Hypothalamus (tissue), 51 donors: ENCODE data around the gene NPHS1.
"Not testable (repeated sequence)": the region's sequence is repeated elsewhere in the genome, so short reads cannot be mapped to it uniquely, and the experiment has no call there.

Experiments used
- DNase-seq, 51 donors: peaks; one replicate each; lab custom pipeline; 2025; lab: John Stamatoyannopoulos, UW

Gene NPHS1, protein sequence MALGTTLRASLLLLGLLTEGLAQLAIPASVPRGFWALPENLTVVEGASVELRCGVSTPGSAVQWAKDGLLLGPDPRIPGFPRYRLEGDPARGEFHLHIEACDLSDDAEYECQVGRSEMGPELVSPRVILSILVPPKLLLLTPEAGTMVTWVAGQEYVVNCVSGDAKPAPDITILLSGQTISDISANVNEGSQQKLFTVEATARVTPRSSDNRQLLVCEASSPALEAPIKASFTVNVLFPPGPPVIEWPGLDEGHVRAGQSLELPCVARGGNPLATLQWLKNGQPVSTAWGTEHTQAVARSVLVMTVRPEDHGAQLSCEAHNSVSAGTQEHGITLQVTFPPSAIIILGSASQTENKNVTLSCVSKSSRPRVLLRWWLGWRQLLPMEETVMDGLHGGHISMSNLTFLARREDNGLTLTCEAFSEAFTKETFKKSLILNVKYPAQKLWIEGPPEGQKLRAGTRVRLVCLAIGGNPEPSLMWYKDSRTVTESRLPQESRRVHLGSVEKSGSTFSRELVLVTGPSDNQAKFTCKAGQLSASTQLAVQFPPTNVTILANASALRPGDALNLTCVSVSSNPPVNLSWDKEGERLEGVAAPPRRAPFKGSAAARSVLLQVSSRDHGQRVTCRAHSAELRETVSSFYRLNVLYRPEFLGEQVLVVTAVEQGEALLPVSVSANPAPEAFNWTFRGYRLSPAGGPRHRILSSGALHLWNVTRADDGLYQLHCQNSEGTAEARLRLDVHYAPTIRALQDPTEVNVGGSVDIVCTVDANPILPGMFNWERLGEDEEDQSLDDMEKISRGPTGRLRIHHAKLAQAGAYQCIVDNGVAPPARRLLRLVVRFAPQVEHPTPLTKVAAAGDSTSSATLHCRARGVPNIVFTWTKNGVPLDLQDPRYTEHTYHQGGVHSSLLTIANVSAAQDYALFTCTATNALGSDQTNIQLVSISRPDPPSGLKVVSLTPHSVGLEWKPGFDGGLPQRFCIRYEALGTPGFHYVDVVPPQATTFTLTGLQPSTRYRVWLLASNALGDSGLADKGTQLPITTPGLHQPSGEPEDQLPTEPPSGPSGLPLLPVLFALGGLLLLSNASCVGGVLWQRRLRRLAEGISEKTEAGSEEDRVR (N-terminal part only)

DNA sequence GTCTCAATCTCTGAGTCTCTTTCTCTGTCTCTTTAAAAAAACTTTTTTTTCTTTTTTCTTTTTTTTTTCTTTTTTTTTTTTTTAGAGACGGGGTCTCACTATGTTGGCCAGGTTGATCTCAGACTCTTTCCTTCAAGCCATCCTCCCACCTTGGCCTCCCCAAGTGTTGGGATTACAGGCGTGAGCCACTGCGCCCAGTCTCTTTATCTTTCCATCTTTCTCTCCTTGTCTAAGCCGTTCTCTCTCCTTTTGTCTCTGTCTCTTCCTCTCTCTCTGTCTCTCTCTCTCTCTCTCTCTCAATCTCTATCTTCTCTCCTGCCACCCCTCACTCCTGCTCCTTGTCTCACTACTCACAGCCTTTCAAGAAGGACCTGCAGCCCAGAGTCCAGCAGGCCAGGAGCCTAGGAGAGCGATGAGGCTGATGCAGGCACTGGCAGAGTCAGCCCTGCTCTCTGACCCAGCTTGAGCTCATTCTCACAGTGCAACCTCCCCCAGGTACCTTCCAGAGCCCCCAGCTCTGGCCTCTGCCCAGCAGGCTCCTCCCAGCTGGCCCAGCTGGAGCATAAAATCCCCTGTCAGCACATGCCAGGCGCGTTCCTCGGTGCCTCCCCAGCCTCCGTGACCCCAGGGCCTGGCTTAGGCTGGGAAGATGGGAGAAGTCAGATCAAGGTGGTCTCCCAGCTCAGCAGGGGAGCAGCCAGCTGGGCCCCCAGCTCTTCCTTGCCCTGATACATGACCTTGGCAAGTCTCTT lies at the start of gene NPHS1:
Gene NPHS1 (minus strand): TSS at position 476 of the 752 bp plus-strand sequence. CDS start 667 bp downstream, outside the sequence.
- no peak for DNase-seq

DNA sequence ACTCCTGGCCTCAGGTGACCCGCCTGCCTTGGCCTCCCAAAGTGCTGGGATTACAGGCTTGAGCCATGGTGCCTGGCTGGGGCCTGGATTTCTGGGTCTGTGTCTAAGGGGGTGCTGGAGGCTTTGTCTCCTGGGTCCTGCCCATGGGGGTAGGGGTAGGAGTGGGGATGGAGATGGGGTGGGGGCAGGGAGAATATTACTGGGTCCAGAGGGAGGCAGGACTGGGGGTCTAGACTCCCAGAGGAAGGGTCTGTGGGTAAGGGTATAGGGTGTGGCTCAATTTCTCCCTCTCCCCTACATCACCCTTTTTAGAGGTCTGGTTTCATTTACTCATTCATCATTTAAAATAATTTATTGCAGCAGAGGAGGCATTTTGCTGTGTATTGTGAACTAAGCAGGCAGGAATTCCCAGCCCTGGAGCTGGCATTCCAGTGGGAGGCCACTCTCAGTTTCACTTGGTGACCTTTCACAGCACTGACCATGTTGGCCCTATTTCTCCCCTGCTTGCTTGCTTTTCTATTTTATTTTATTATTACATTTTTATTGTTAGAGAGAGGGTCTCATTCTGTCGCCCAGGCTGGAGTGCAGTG lies 48.8 kb upstream of the NPHS1 start:
- DNase-seq, result no peak

DNA sequence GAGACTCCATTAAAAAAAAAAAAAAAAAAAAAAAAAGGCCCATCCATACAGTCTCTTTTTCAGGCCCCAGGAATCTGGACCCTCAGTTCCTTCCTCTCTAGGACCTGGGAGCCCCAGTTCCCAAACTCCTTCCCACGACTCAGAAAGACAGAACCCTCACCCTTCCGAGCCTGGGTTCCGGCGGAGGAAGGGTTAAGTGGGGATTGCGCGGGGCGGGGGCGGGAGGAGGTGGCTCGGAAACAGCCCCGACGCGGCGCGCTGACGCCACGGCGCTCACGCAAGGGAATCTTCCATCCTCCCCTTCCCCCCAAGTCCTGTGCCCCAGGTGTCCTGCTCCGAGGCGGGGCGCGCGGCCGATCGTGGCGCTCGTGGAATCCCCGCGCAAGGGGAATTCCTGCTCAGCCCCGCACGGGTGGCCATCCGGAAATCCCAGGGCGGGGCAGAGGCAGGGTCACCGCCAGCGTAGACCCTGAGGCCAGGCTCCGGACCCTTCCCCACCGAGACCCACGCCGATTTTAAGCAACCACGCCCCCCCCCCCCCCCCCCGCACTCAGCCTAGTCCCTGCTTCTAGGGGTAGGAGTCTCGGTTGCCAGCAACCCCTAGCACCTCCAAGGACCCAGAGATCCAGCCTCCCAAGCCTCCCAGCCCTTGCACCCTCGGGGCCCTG lies 47.4 kb upstream of the NPHS1 start:
- peak in 45 of 51 donors; percentile 20 to 78 (median 56) for DNase-seq

DNA sequence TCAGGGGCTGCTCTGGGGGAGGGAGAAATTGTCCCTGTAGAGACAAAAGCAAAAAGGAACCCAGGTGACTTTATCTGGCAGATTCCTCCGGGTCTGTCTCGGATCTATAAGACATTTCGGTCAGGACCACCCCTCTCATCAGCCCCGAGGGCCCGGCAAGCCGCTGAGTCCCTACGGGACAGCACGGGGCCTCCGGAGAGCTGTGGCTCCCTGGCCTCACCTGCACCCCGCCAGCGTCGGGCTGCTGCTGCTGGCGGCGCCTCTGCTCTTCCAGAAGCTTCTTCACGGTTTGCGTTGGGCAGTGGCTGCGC lies 46.1 kb upstream of the NPHS1 start:
- DNase-seq, result peak in 1 of 51 donors; percentile 40

DNA sequence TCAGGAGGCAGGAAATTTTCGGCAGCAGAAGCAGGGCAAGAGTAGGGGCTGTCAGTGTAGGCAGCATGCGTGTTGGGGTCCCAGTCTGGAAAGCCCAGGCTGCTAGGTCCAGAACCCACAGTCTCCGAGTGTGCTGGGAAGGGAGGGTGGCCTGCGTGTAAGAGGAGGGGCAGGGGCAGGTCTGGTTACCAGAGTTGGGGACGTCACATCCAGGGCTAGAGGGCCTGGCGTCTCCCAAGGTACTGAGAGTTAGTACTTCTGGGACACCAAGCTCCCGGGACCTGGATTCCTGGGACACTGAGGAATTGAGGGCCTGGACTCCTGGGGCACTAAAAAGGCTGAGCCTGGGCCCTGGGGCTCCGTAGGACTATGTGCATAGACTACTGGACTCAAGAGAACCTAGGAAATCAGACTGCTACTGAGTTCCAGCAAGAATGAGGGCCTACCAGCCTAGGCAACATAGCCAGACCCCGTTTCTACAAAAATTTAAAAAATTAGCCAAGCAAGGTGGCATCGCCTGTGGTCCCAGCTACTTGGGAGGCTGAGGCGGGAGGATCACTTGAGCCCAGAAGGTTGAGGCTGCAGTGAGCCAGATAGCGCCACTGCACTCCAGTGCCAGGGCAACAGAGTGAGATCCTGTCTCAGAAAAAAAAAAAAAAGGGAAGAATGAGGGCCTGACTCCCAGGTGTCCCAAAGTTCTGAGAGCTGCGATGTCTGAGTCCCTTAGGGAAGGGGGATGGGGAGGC lies 45.6 kb upstream of the NPHS1 start:
- DNase-seq, result no peak

DNA sequence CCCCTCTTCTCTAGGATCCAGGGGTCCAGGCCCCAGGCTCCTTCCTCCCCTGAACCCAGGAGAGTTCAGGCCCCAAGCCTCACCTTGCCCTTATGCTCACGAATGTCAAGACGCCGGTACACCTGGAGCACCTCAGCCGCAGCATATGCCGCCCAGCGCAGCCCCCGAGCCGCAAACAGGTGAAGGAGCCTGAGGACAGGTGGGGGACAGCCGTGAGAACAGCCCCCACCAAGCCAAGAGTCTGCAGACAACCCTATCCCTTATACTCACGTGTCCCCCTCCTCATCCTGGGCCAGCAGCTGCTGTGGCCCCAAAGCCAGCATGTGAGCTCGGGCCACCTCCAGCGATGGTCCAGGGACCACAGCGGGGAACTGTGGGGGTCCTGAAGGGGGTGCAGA lies 44.3 kb upstream of the NPHS1 start:
- DNase-seq, result no peak

DNA sequence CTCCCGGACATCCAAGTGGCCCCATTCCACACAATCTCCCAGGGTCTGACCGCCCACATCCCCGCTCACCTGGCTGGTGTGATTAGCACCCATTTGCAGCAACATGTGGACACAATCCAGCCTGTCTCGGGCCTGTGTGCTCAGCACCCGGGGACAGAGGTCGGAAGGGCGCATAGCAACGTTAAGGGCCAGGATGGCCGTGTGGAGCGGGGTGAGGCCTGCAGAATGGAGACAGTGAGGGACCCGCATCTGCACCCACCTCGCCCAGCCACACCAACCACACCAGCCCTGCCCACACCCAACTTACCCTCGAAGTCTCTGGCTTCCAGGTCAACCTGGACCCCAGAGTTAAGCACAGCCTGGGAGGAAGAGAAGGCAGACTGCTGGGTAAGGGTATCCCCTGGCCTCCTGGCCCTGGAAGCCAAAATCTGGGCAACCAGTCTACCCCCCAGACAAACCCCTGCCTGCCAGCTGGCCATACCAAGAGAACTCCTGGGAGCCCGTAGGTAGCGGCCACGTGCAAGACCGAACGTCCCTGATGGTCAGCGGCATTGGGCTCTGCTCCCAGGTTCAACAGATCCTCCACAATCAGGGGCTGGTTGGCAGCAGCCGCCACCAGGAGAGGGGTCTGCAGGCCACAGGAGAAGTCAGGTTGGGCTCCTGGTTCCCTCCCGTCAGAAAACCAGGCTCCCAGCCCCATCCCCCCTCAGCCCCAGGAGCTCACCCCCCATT lies 43.8 kb upstream of the NPHS1 start:
- no peak for DNase-seq

DNA sequence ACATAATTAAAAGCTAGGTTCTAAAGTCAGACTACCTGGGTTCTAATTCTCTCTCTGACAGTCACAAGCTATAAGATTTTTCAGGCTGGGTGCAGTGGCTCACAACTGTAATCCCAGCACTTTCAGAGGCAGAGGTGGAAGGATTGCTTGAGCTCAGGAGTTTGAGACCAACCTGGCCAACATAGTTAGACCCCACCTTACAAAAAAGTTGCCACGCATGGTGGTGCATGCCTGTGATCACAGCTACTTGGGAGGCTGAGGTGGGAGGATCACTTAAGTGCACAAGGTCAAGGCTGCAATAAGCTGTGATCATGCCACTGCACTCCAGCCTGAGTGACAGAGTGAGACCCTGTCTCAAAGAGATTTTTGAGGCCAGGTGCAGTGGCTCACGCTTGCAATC lies 42.0 kb upstream of the NPHS1 start:
- no peak for DNase-seq

DNA sequence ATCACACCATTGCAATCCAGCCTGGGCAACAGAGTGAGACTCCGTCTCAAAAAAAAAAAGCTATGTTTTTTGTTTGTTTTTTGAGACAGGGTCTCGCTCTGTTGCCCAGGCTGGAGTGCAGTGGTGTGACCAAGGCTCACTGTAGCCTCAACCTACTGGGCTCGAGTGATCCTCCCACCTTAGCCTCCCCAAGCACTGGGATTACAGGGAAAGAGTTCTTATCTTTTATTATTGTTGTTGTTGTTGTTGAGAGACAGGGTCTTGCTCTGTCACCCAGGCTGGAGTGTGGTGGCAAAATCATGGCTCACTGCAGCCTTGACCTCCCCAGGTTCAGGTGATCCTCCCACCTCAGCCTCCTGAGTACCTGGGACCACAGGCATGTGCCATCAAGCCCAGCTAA lies 39.5 kb upstream of the NPHS1 start:
- not testable (repeated sequence) for DNase-seq

DNA sequence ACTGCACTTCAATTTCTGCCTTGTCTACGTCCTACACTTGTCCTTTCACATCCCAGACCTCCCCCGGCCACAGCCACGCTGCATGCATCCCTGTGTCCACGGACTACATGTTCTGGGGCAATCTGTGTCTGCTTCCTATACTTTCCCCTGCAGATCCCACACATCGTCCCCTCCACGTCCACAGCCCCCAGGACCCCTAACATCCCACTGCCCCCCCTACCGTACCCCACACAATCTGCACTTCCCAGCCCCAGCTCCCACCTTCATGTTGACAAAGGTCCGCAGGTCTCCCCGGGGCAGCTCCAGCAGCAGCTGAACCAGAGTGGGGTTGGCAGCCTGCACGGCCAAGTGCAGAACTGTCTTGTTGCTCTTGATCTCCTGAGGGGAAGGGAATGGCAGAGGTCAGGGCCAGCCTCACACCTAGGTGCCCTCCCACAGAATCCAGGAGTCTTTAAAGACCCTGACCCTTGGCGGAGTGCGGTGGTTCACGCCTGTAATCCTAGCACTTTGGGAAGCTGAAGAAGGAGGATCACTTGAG lies 37.9 kb upstream of the NPHS1 start:
- no peak for DNase-seq

DNA sequence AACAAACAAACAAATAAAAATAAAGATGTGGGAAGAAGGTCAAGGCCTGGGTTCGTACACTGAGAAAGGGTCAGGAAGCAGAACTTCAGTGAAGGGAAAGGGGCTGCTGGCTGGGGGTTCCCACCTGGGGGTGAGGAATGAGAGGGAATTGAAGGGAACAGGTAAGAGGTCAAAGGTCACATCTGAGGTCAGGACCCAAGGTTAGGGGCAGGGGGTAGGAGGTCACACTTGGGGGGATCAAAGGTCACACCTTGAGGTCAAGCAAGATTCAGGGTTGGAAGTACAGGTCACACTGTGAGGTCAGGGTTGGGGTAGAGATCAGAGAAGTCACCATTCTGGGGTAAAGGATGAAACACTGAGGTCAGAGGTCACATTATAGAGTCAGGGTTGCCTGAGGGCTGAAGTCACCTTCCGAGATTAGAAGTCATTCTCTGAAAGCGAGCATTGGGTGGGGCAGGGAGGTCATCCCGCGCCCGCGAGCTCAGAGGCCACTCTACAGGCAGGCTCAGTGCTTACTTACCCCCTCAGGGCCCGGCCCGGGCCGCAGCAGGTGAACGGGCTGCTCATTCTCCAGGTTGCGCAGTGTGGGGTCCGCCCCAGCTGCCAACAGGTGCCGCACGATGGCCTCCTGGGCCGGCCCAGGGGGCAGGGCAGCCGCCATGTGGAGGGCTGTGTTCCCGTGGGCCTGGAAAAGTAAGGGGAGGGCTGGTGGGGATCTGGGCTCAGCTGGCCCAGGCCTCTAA lies 37.2 kb upstream of the NPHS1 start:
- no peak for DNase-seq

DNA sequence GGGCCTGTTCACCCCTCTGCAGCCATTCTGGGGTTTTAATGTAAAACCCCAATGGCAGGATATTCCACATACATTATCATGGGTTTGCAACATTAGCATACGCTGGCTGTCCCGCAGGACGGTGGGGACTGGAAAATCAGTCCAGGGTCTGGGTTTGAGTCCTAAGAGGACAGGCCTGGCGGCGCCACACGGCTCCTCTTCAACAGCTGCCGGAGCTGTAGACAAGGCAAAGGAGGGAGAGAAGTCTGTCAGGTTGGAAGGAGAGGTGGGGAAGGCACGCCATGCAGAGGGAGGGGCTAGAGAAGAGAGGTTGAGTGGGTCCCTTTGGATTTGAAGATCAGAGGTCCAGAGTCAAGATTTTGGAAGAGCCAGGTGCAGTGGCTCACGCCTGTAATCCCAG lies 36.1 kb upstream of the NPHS1 start:
- DNase-seq, result no peak

DNA sequence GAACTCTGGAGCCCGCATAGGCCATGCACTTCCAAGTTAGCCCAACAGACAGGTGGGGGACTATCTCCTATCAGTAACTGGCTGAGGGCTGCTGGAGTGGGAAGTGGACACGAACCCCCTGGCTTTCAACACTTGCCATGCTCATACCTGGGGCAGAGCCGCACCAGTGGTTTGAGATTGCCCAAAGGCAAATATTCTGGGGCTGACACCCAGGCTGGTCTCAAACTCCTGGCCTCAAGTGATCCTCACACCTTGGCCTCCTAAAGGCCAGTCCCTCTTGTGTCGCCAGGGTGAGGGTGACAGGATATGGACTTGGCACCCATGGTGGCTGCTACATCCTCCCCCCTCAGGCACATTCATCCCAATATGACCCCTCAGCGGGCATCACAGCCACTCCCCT lies 34.9 kb upstream of the NPHS1 start:
- DNase-seq, result no peak

DNA sequence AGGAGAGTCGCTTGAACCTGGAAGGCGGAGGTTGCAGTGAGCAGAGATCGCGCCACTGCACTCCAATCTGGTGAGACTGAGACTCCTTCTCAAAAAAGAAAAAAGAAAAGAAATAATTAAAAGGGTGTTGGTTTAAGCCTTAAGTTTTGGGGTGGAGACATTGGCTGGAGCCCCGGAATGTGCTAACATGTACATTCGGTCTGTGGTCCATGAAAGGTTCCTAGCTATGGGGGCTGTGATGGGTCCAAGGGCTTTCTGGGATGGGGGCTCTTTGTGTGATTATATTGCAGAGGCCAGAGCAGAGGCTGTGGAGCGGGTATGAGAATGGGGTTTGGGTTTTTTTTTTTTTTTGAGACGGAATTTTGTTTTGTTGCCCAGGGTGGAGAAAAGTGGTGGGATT lies 33.6 kb upstream of the NPHS1 start:
- no peak for DNase-seq

DNA sequence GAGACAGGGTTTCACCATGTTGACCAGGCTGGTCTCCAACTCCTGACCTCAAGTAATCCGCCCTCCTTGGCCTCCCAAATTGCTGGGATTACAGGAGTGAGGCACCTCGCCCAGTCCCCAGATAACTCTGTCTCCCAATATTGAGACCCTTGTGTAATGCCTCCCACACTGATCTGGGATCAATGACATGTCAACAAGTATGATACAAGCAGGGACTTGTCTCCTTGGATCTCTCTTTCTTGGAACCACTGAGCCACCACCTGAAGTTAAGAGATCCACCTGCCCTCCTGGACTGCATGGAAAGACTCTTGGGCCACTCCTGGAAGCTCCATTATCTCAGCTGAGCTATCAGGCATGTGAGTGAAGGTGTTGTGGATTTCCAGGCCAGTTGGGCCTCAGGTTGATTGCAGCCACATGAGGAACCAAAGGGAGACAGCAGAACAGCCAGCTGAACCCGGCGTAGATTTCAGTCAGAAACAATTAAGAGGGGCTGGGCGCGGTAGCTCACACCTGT lies 33.0 kb upstream of the NPHS1 start:
- DNase-seq, result no peak

DNA sequence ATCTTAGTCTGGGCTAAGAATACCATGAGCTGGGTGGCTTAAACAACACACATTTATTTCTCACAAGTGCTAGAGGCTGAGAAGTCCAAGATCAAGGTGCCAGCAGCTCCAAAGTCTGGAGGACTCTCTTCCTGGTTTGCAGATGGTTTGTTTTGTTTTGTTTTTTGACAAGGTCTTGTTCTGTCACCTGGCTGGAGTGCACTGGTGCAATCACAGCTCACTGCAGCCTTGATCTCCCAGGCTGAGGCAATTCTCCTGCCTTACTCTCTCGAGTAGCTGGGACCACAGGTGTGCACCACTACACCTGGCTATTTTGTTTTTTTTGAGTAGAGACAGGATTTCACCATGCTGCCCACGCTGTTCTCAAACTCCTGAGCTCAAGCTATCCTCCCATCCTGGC lies 31.6 kb upstream of the NPHS1 start:
- DNase-seq, result no peak
